Adipocyte (in vitro differentiated cells): ENCODE measurements around the gene ADAMTS7.
A peak's percentile ranks its signal among the peaks of the same experiment; 100 is the strongest.
"Not testable (repeated sequence)": the region's sequence is repeated elsewhere in the genome, so short reads cannot be mapped to it uniquely, and the experiment has no call there.

Experiments used
- DNase-seq: peaks from one replicate; pipeline ENCODE4 v3.0.0-alpha.2; 2015; ENCODE audit warnings: low read depth
- H3K27me3 ChIP-seq: replicated peaks from 2 replicates; pipeline ENCODE4 v1.7.0; 2013; ENCODE audit warnings: mild to moderate bottlenecking, low read length, moderate library complexity; ENCODE audit not compliant: control insufficient read depth, insufficient read depth
- H3K36me3 ChIP-seq: 2 replicates; pipeline ENCODE4 v1.7.0; 2013; ENCODE audit warnings: low read length, mild to moderate bottlenecking, moderate library complexity; ENCODE audit not compliant: control insufficient read depth, insufficient read depth, severe bottlenecking
- H3K4me1 ChIP-seq: 2 replicates; pipeline ENCODE4 v1.7.0; 2013; ENCODE audit warnings: mild to moderate bottlenecking, low read length, moderate library complexity; ENCODE audit not compliant: control insufficient read depth, insufficient read depth
- H3K4me3 ChIP-seq: 2 replicates; pipeline ENCODE4 v1.7.0; 2013; ENCODE audit warnings: mild to moderate bottlenecking, low read length, moderate library complexity
- H3K9ac ChIP-seq: 2 replicates; pipeline ENCODE4 v1.7.0; 2013; ENCODE audit warnings: mild to moderate bottlenecking, low read length, moderate library complexity
- H3K9me3 ChIP-seq: 2 replicates; pipeline ENCODE4 v1.7.0; 2013; ENCODE audit warnings: mild to moderate bottlenecking, low read length, moderate library complexity; ENCODE audit not compliant: control insufficient read depth

ADAMTS7 gene

DNA sequence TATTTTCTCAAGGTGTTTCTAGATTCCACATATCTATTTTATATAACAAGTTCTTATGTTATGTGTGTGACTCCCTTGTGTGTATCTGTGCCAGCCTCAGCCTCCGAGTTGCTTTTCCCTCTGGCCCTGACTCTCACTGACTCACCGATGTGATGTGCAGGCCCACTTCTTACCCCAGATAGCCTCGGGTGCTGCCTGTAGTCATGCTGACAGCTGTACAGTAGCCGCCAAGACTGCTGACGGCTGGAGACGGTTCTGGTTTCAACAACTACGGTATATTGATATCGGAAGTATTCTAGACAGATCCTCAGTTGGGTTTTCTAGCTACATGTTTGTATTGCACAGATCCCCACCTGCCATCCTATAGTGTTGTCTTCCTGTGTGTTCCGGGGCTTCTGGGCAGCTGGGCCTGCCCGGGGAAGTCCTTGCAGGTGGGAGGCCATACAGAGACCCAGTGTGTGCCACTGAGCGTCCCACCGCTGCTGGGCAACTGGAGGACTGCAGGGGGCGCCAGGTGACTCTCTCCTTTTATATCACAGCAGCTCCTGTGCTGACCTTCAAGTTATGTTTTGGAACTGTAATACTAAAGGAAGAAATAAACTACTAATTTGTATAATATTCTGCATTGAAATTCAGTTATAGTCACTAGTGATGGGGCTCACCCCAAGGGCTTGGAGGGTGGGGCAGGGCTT is 55.2 kb downstream of the ADAMTS7 start:
- DNase-seq = peak; percentile 62
- not testable (repeated sequence) for H3K4me3 ChIP-seq, H3K9ac ChIP-seq, H3K27me3 ChIP-seq, H3K9me3 ChIP-seq, H3K36me3 ChIP-seq
- peaks cover 35% of the 10 kb centered on the region for H3K4me1 ChIP-seq

- H3K9me3 ChIP-seq, H3K36me3 ChIP-seq, H3K27me3 ChIP-seq, H3K4me3 ChIP-seq, DNase-seq: not testable (repeated sequence)
- Histone ChIP-seq H3K9ac (peak overlapping the region; percentile 29), H3K4me1 (peaks cover 34% of the 10 kb centered on the region)
These were observed 56.5 kb downstream of the ADAMTS7 start for GRCh38 chr15:78754637-78755280.

- H3K36me3 ChIP-seq, DNase-seq, H3K9me3 ChIP-seq, H3K27me3 ChIP-seq, H3K4me3 ChIP-seq: not testable (repeated sequence)
- H3K4me1 ChIP-seq = peaks cover 30% of the 10 kb centered on the region
- H3K9ac ChIP-seq = peak overlapping the region; percentile 29
These were observed 57.3 kb downstream of the ADAMTS7 start for GRCh38 chr15:78753751-78754535.

GRCh38 chr15:78753359-78753659 is 58.0 kb downstream of the ADAMTS7 start:
- H3K4me1 ChIP-seq = peaks cover 30% of the 10 kb centered on the region
- not testable (repeated sequence) for H3K36me3 ChIP-seq, H3K4me3 ChIP-seq, H3K9ac ChIP-seq, DNase-seq, H3K9me3 ChIP-seq, H3K27me3 ChIP-seq

DNA sequence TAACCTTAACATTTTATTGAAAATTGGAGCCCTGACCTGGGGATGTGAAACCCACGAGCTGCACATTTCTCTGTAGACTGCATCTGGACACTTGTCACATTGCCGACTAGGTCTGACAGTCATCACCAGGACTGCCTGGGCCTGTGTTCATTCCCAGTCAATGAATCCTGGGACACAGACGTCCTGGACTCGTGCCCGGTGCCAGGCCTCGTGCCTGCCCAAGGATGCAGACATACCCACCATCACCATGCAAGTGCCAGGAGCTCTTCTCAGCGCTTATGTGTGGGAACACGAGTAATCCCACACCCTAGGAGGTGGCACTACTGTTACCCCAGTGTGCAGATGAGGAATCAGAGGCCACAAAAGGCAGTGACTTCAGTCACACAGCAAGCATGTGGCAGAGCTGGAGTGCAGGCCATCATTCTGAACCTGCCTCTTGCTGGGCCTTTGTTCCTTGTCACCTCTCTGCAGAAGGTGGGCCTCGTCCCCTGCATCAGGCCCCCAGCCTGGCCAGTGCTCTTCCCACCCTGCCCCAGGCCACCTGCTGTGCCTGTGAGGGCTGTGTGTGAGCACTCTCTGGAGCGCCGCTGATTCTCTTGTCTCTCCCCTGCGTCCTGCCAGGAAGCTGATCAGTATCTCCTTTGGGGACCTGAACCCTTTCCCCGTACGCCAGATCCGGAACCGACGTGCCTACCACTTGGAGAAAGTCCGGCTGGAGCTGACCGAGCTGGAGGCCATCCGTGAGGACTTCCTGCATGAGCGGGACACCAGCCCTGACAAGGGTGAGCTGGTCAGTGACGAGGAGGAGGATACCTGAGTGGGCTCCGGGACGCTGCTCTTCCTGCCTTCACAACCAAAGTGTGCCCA is 58.5 kb downstream of the ADAMTS7 start:
- Histone ChIP-seq H3K9me3 (no peaks in the 10 kb centered on the region), H3K9ac (no peak overlapping the region), H3K4me1 (peaks cover 30% of the 10 kb centered on the region), H3K36me3 (no peaks in the 10 kb centered on the region), H3K4me3 (no peak overlapping the region), H3K27me3 (no peaks in the 10 kb centered on the region)
- no peak for DNase-seq

- Histone ChIP-seq H3K9me3 (no peaks in the 10 kb centered on the region), H3K36me3 (no peaks in the 10 kb centered on the region), H3K9ac (no peak overlapping the region), H3K4me3 (no peak overlapping the region), H3K27me3 (no peaks in the 10 kb centered on the region), H3K4me1 (peaks cover 20% of the 10 kb centered on the region)
- DNase-seq = no peak
These were observed 59.7 kb downstream of the ADAMTS7 start for GRCh38 chr15:78751602-78751979.

GRCh38 chr15:78750974-78751601 is 60.2 kb downstream of the ADAMTS7 start:
- H3K9ac ChIP-seq, H3K9me3 ChIP-seq, H3K36me3 ChIP-seq, H3K27me3 ChIP-seq: not testable (repeated sequence)
- peaks cover 17% of the 10 kb centered on the region for H3K4me1 ChIP-seq
- peak overlapping the region; percentile 63 for H3K4me3 ChIP-seq
- peak; percentile 96 for DNase-seq

DNA sequence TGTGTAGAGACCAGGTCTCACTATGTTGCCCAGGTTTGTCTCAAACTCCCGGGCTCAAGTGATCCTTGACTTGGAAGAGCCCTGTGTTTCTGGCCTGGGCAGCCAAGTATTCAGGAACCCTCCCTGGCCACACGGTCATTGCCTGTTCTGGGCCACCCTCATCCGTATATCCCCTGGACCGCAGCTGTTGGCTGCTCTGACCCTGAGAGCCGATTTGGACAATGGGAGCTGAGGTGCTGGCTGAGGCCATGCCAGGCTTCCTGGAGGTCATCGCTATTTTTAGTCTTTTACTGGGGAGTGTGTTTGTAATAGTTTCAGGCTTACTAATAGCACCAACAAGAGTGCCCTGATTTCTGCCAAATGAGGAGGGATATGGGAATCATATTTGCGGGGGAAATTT is 60.7 kb downstream of the ADAMTS7 start:
- Histone ChIP-seq H3K36me3 (no peaks in the 10 kb centered on the region), H3K4me3 (peak overlapping the region; percentile 63), H3K9ac (no peak overlapping the region), H3K9me3 (no peaks in the 10 kb centered on the region), H3K4me1 (peaks cover 13% of the 10 kb centered on the region), H3K27me3 (no peaks in the 10 kb centered on the region)
- DNase-seq = no peak

DNA sequence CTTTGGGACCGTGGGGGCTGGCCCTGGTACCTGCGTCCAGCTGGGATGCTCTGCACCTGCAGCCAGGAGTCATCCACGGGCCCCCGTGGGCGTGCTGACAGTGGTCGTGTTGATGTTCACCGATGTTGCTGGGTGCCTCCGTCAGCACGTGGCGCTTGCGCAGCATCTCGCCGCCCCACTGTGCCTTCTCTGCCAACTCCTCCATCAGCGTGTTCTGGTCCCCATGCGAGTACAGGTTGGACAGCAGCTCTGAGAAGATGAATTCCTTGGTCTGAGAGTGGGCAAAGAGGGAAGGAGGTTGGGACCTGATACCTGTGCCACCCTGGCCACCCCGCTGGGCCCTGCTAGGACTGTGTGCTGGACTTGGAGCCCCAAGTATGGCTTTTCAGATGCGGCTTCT is 61.4 kb downstream of the ADAMTS7 start:
- Histone ChIP-seq H3K27me3 (no peaks in the 10 kb centered on the region), H3K9ac (no peak overlapping the region)
- DNase-seq = no peak

GRCh38 chr15:78747877-78748276 is 63.4 kb downstream of the ADAMTS7 start:
- H3K4me1 ChIP-seq, H3K27me3 ChIP-seq, DNase-seq, H3K9ac ChIP-seq, H3K9me3 ChIP-seq, H3K4me3 ChIP-seq, H3K36me3 ChIP-seq: not testable (repeated sequence)

More for the DNA sequence above, 61.4 kb downstream of the ADAMTS7 start:
- no peaks in the 10 kb centered on the region for H3K36me3 ChIP-seq
- H3K4me3 ChIP-seq = no peak overlapping the region
- no peaks in the 10 kb centered on the region for H3K9me3 ChIP-seq
- peaks cover 10% of the 10 kb centered on the region for H3K4me1 ChIP-seq
